ENCODE data around the gene GAMT. TPM values are rescaled to one million over a fixed set of nuclear protein-coding genes. Genes with fewer than 3 reads are reported as not detected.

The GAMT gene
- total RNA-seq, 1 donor: 40.6 TPM

DNA sequence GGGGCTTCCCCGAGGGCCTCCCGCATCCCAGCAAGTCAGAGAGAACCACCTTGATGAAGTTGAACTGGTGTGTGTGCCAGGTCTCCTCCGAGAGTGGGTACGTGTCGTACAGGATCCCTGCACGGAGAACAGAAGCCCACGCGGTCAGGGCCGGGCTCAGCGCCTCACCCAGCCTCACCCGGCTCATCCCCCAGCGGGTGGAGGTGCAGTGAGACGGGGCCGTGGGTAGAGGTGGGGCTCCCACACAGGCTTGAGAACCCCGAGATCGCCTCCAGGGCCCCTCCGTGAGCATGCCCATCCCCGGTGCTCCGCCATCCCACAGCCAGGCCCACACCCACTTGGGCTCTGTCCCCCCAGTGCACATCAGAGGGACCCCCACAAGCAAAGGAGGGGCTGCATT lies 2.3 kb downstream of the GAMT start:
- DNase-seq (ENCODE audit: low read depth): no peak
- no peak overlapping the region for H3K4me3 ChIP-seq (ENCODE audit: low read depth, low read length)
- TF ChIP-seq, protein P1, sequence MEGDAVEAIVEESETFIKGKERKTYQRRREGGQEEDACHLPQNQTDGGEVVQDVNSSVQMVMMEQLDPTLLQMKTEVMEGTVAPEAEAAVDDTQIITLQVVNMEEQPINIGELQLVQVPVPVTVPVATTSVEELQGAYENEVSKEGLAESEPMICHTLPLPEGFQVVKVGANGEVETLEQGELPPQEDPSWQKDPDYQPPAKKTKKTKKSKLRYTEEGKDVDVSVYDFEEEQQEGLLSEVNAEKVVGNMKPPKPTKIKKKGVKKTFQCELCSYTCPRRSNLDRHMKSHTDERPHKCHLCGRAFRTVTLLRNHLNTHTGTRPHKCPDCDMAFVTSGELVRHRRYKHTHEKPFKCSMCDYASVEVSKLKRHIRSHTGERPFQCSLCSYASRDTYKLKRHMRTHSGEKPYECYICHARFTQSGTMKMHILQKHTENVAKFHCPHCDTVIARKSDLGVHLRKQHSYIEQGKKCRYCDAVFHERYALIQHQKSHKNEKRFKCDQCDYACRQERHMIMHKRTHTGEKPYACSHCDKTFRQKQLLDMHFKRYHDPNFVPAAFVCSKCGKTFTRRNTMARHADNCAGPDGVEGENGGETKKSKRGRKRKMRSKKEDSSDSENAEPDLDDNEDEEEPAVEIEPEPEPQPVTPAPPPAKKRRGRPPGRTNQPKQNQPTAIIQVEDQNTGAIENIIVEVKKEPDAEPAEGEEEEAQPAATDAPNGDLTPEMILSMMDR (IDR thresholded peaks at IDR 0.05; ENCODE audit: insufficient read depth, low read length): no peak

DNA sequence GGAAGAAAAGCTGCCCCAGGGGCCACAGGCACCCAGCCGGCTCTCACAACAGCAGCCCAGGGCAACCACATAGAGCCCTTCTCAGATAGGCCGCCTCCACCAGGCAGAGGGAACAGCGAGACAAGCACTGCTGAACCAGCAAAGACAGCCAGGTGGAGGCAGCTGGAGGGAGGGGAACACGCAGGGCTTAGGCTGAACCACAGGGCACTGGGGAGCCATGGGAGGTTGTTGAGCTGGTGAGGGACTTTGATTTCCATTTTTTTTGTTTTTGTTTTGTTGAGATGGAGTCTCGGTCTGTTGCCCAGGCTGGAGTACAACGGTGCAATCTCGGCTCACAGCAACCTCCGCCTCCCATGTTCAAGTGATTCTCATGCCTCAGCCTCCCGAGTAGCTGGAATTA lies 3.5 kb downstream of the GAMT start:
- no peak for DNase-seq (ENCODE audit: low read depth)
- no peak overlapping the region for H3K4me3 ChIP-seq (ENCODE audit: low read depth, low read length)
- TF ChIP-seq, protein P1 (IDR thresholded peaks at IDR 0.05; ENCODE audit: insufficient read depth, low read length): no peak

DNA sequence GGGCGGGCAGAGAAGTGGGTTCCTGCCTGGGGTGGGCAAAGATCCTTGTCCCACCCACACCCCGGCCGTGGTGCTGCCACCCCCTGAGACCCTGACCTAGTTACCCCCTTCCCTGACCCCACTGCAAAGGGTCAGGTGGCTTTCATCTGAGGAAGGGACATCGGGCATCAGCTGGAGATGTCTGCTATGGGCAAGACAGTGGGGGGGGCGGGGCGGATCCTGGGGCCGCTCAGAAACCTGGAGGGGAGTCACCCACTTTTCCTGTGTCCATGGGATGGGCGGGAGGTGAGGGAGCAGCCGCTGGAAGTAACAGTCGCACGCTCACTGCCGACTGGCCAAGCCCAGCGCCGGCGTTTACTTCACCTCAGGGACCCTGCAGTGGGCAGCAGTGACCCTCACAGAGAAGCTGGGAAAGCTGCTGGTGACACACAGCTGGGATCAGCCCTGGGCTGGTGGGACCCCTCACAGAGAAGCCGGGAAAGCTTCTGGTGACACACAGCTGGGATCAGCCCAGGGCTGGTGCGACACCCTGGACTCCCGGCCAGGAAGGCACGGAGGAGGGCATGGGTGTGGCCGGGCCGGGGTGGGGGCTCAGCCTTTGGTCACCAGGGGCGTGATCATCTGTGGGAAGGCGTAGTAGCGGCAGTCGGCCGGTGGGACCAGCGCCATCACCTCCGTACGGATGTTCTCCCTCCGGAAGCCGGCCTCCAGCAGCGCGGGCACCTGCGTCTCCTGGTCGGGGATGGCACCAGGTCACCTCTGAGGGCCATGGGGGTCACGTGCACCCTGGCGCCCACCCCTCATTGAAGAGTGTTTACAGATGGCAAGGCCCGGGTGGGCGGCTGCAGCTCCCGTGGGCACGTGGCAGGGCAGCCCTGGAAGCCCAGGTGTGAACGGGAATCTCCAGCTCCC lies 4.3 kb downstream of the GAMT start:
- no peak overlapping the region for H3K4me3 ChIP-seq (ENCODE audit: low read depth, low read length)
- DNase-seq (ENCODE audit: low read depth): no peak
- TF ChIP-seq, protein P1 (IDR thresholded peaks at IDR 0.05; ENCODE audit: insufficient read depth, low read length): no peak

DNA sequence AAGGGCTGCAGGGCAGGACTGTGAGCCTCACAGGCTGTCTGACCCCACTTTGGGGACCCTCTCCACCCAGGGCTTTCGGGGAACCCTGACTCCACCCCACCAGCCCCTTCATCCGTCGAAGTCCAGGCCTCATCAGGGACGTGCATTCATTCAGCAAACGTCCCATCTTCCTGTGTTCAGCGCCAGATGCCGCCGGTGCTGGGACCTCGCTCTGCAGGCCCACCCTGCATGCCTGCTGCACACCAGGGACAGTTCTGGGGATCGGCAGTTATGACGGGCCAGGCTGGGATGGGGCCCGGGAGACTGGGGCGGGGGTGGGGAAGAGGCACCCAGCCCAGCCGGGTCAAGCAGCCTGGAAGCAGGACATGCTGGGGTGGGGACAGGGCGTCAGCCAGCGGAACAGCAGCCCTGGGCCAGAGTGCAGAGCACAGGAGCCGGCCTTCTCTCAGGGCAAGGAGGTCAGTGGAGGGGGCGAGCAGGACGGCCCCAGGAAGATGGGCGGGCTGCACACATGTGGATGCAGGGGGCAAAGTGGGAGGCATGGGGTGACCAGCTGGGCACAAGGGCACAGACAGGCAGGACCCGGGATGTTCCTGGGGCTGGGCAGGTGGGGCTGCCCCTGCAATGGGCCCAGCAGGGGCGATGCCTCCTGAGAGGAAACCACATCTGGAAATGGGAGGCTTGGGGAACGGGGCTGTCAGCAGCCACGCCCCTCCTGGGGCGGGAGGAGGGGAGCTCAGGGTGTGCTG lies 5.1 kb downstream of the GAMT start:
- no peak overlapping the region for H3K4me3 ChIP-seq (ENCODE audit: low read depth, low read length)
- TF ChIP-seq, protein P1 (IDR thresholded peaks at IDR 0.05; ENCODE audit: insufficient read depth, low read length): no peak
- DNase-seq (ENCODE audit: low read depth): no peak

DNA sequence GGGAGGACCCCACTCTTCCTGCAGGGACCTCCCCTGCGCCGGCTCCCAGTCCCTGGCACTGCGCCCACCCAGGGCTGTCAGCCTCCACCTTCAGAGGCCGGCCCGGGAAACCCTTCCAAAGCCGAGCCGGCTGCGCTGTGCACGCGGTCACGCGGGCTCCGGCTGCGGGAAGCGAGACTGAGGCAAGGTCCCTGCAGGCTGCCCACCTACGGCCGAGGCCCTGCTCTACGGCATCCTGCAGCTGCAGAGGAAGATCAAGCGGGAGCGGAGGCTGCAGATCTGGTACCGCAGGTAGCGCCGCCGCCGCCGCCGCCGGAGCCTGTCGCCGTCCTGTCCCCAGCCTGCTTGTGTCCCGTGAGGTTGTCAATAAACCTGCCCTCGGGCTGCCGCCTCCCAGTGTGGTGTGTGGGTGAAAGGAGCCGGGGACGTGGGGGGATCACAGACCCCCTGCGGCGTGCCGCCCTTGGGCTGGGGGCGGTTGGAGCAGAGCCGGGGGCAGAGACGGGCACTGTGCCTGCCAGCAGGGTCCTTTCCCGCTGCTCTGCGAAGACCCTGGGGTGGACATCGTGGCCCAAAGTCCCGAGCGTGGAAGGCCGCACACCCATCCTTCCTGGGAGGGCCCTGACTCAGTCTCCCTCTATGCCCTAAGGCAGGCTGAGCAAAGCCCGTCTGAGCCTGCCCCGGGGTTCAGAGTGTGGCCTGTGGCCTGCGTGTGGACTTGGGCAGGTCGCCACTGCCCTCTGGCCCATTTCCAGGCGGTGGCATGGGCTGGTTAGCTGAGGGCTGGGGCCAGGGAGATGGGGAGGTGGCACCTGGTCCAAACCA lies 5.9 kb downstream of the GAMT start:
- TF ChIP-seq, protein P1 (IDR thresholded peaks at IDR 0.05; ENCODE audit: insufficient read depth, low read length): no peak
- no peak for DNase-seq (ENCODE audit: low read depth)
- no peak overlapping the region for H3K4me3 ChIP-seq (ENCODE audit: low read depth, low read length)
